Kidney epithelial cell (primary cell): Measurements from ENCODE around the gene CTNNA3. TPM values are rescaled to one million over a fixed set of nuclear protein-coding genes. Genes with fewer than 3 reads are reported as not detected.

Experiments used
- DNase-seq: peaks from one replicate; pipeline ENCODE4 v3.0.0-alpha.2; 2010; ENCODE audit warnings: low read depth
- H3K27me3 ChIP-seq: 2 replicates; pipeline ENCODE4 v1.6.0; 2011; ENCODE audit warnings: low read length; ENCODE audit not compliant: control insufficient read depth, insufficient read depth
- H3K36me3 ChIP-seq: 2 replicates; pipeline ENCODE4 v1.5.1; 2011; ENCODE audit warnings: low read length; ENCODE audit not compliant: control insufficient read depth, insufficient read depth
- H3K4me3 ChIP-seq: 2 replicates; pipeline ENCODE4 v1.5.1; 2011; ENCODE audit warnings: low read depth, mild to moderate bottlenecking, control low read depth, low read length
- total RNA-seq: library from RNA; depleted of rRNA; stranded (reverse); fragments of >200 nt; gene quantifications from 2 replicates; pipeline ENCODE4 v1.2.3, GENCODE V29; 2015
- TF ChIP-seq, protein P1 (sequence below): IDR thresholded peaks from 2 replicates; pipeline ENCODE4 v1.5.1; 2011; ENCODE audit warnings: mild to moderate bottlenecking, moderate library complexity, low read length, control low read depth, inconsistent platforms; ENCODE audit not compliant: insufficient read depth, poor library complexity, severe bottlenecking

Gene CTNNA3
- total RNA-seq, 1 donor from 2014 or later: 0.79 TPM

DNA sequence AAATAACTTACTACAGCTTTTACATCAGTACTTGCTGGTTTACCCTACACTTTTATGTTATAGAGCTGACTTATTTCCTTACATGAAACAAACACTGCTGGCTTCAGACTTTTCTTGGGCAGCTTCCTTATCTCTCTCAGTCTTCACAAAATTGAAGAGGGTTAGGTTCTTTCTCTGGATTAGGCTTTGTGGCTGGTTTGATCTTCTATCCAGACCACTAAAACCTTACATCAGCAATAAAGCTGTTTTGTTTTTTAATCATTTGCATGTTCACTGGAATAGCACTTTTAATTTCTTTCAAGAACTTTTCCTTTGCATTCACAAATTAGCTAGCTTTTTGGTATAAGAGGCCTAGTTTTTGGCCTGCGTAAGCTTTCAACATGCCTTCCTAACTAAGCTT is 551.5 kb downstream of the CTNNA3 start:
- Histone ChIP-seq H3K4me3 (no peak overlapping the region), H3K27me3 (no peaks in the 10 kb centered on the region), H3K36me3 (no peaks in the 10 kb centered on the region)
- TF ChIP-seq, protein P1, sequence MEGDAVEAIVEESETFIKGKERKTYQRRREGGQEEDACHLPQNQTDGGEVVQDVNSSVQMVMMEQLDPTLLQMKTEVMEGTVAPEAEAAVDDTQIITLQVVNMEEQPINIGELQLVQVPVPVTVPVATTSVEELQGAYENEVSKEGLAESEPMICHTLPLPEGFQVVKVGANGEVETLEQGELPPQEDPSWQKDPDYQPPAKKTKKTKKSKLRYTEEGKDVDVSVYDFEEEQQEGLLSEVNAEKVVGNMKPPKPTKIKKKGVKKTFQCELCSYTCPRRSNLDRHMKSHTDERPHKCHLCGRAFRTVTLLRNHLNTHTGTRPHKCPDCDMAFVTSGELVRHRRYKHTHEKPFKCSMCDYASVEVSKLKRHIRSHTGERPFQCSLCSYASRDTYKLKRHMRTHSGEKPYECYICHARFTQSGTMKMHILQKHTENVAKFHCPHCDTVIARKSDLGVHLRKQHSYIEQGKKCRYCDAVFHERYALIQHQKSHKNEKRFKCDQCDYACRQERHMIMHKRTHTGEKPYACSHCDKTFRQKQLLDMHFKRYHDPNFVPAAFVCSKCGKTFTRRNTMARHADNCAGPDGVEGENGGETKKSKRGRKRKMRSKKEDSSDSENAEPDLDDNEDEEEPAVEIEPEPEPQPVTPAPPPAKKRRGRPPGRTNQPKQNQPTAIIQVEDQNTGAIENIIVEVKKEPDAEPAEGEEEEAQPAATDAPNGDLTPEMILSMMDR: no peak
- DNase-seq: no peak

DNA sequence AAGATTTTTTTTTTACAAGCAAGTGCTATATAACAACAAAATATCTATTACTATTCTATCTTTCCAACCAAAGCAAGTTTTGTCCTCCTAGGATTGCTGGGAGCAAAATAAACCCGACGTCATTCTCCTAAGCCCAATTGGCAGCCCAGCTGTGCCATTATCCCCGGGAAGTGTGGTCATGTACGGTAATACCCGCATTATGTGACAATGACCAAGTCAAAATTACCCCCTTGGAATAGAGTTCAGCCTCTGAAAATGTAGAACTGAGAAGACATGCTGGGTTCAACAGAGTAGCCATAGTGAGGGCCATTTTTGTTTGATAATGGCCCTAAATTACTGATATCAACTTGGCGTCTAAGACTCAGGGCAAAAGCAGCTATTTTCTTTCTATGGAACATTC is 554.7 kb downstream of the CTNNA3 start:
- TF ChIP-seq, protein P1: no peak
- Histone ChIP-seq H3K4me3 (no peak overlapping the region), H3K27me3 (no peaks in the 10 kb centered on the region), H3K36me3 (no peaks in the 10 kb centered on the region)
- DNase-seq: no peak

DNA sequence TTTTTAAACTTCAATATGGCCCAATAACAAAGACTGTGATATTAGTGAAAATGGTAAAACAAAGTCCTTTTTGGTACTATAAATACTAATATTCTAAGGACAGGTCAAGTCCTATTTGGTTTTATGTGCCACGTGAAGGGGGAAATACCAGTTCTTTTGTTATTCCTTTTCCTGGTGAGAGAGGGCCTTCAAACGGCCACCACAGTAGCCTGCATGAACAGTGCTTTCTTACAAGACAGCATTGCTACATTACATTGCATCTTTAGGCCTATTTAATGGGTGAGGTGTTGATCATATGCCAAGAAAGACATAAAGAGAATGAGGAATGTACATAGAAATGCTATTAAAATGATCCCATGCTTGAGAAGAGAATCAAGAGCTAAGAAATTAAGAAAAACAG is 555.4 kb downstream of the CTNNA3 start:
- TF ChIP-seq, protein P1: no peak
- no peak for DNase-seq
- Histone ChIP-seq H3K36me3 (no peaks in the 10 kb centered on the region), H3K27me3 (no peaks in the 10 kb centered on the region), H3K4me3 (no peak overlapping the region)

DNA sequence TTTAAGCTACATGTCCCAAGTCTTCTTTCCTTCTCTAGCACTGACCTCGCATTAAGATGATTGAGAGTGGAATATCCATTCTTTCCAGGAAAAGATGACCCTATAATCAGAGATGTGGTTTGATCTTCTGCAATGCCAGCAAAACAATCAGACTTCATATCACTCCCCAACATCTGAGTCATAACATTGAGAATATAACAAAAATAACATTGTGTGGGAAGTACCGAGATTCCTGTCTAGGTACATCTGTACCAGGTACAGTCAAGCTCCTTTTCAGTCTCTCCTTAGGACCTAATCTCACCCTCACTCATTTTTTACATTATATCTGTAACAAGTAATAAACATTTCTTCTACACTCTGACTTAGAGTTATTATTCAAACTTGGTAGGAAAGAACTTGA is 568.6 kb downstream of the CTNNA3 start:
- TF ChIP-seq, protein P1: no peak
- no peaks in the 10 kb centered on the region for H3K27me3 ChIP-seq
- H3K4me3 ChIP-seq: no peak overlapping the region
- no peaks in the 10 kb centered on the region for H3K36me3 ChIP-seq
- no peak for DNase-seq

DNA sequence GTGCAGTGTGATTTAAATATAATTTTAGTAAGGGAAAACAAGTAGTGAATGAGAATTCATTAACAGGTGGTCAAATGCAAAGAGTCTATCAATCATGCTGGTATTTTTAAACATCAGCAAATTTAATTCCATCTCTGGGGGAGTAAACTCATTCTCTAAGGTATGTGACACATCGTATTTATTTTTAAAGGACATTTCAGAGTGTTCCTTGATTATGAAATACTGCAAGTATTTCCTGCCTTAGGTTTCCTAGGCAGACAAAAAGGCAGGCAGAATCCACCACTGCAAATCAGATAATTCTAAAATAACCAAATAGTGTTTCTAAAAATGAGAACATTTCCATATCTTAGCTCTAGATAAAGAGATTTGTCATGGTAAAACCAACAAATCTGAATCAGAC is 576.3 kb downstream of the CTNNA3 start:
- no peak overlapping the region for H3K4me3 ChIP-seq
- TF ChIP-seq, protein P1: no peak
- H3K36me3 ChIP-seq: no peaks in the 10 kb centered on the region
- no peaks in the 10 kb centered on the region for H3K27me3 ChIP-seq
- DNase-seq: no peak

DNA sequence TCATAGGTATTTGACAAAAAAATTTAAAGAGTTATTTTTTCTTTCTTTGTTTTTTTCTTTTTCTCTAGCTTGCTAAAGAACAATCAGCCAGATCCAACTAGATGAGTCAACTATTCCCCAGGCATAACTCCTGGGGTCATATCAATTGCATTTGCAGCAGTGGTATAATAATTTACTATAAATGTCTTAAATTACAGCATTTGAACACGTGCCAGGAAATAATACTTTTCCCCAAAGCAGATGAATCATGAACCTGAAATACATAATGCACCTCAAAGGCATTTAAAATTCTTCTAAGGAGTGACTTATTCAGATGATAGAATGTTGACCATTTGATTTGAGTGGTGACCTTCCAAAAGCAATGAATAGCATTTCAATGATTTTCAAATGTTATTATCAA is 580.0 kb downstream of the CTNNA3 start:
- peak; percentile 14 for DNase-seq
- no peaks in the 10 kb centered on the region for H3K27me3 ChIP-seq

More for the DNA sequence above, 580.0 kb downstream of the CTNNA3 start:
- Histone ChIP-seq H3K36me3 (no peaks in the 10 kb centered on the region), H3K4me3 (no peak overlapping the region)
- TF ChIP-seq, protein P1: no peak
